Skeletal muscle satellite cell (primary cell): ENCODE results near the gene RALGAPA1.

Experiments used
- H3K27me3 ChIP-seq: 2 replicates; pipeline ENCODE4 v1.7.0; 2013; ENCODE audit warnings: low read length; ENCODE audit not compliant: control insufficient read depth, insufficient read depth
- H3K36me3 ChIP-seq: 2 replicates; pipeline ENCODE4 v1.7.0; 2013; ENCODE audit warnings: mild to moderate bottlenecking, control low read depth, low read length; ENCODE audit not compliant: insufficient read depth
- H3K4me1 ChIP-seq: 2 replicates; pipeline ENCODE4 v1.7.0; 2013; ENCODE audit warnings: low read length; ENCODE audit not compliant: control insufficient read depth, insufficient read depth
- H3K4me2 ChIP-seq: 2 replicates; pipeline ENCODE4 v1.7.0; 2013; ENCODE audit warnings: mild to moderate bottlenecking, low read length
- H3K4me3 ChIP-seq: 2 replicates; pipeline ENCODE4 v1.7.0; 2013; ENCODE audit warnings: low read length
- H3K9ac ChIP-seq: 2 replicates; pipeline ENCODE4 v1.7.0; 2013; ENCODE audit warnings: mild to moderate bottlenecking, low read depth, low read length, moderate library complexity
- H3K9me3 ChIP-seq: replicated peaks from 2 replicates; pipeline ENCODE4 v1.7.0; 2013; ENCODE audit warnings: mild to moderate bottlenecking, control low read depth, low read length

Gene RALGAPA1

GRCh38 chr14:35553808-35554207 is 255.3 kb downstream of the RALGAPA1 start:
- Histone ChIP-seq H3K9ac (no peak overlapping the region), H3K4me2 (no peak overlapping the region), H3K27me3 (no peaks in the 10 kb centered on the region), H3K9me3 (no peaks in the 10 kb centered on the region), H3K4me1 (no peaks in the 10 kb centered on the region), H3K36me3 (no peaks in the 10 kb centered on the region), H3K4me3 (no peak overlapping the region)

GRCh38 chr14:35551081-35551480 is 258.0 kb downstream of the RALGAPA1 start:
- H3K4me2 ChIP-seq = no peak overlapping the region
- no peaks in the 10 kb centered on the region for H3K36me3 ChIP-seq
- no peaks in the 10 kb centered on the region for H3K4me1 ChIP-seq
- no peaks in the 10 kb centered on the region for H3K9me3 ChIP-seq
- H3K9ac ChIP-seq = no peak overlapping the region
- H3K27me3 ChIP-seq = no peaks in the 10 kb centered on the region
- H3K4me3 ChIP-seq = no peak overlapping the region

GRCh38 chr14:35549551-35549950 is 259.5 kb downstream of the RALGAPA1 start:
- H3K9me3 ChIP-seq = no peaks in the 10 kb centered on the region
- no peaks in the 10 kb centered on the region for H3K36me3 ChIP-seq
- no peak overlapping the region for H3K4me2 ChIP-seq
- H3K9ac ChIP-seq = no peak overlapping the region
- no peaks in the 10 kb centered on the region for H3K27me3 ChIP-seq
- H3K4me3 ChIP-seq = no peak overlapping the region
- no peaks in the 10 kb centered on the region for H3K4me1 ChIP-seq

- Histone ChIP-seq H3K9ac (no peak overlapping the region), H3K4me1 (no peaks in the 10 kb centered on the region), H3K9me3 (no peaks in the 10 kb centered on the region), H3K4me3 (no peak overlapping the region), H3K4me2 (no peak overlapping the region), H3K36me3 (no peaks in the 10 kb centered on the region), H3K27me3 (no peaks in the 10 kb centered on the region)
Observed at GRCh38 chr14:35543006-35543405, 266.1 kb downstream of the RALGAPA1 start.

GRCh38 chr14:35539969-35540368 is 269.1 kb downstream of the RALGAPA1 start:
- Histone ChIP-seq H3K9ac (no peak overlapping the region), H3K27me3 (peaks cover 12% of the 10 kb centered on the region), H3K4me2 (no peak overlapping the region), H3K4me1 (peaks cover 7% of the 10 kb centered on the region), H3K9me3 (no peaks in the 10 kb centered on the region), H3K36me3 (no peaks in the 10 kb centered on the region), H3K4me3 (no peak overlapping the region)

- H3K4me3 ChIP-seq = peak overlapping the region; percentile 82
- H3K9me3 ChIP-seq = no peaks in the 10 kb centered on the region
- no peak overlapping the region for H3K9ac ChIP-seq
- no peaks in the 10 kb centered on the region for H3K36me3 ChIP-seq
- peaks cover 27% of the 10 kb centered on the region for H3K4me1 ChIP-seq
- peak overlapping the region; percentile 100 for H3K4me2 ChIP-seq
- peaks cover 55% of the 10 kb centered on the region for H3K27me3 ChIP-seq
Observed at GRCh38 chr14:35535483-35536112, 273.5 kb downstream of the RALGAPA1 start.

- Histone ChIP-seq H3K9me3 (no peaks in the 10 kb centered on the region), H3K36me3 (no peaks in the 10 kb centered on the region), H3K4me2 (peak overlapping the region; percentile 100), H3K4me3 (peak overlapping the region; percentile 82), H3K27me3 (peaks cover 61% of the 10 kb centered on the region), H3K4me1 (peaks cover 27% of the 10 kb centered on the region), H3K9ac (no peak overlapping the region)
Observed at GRCh38 chr14:35534873-35535482, 274.1 kb downstream of the RALGAPA1 start.

- Histone ChIP-seq H3K4me1 (peaks cover 27% of the 10 kb centered on the region), H3K27me3 (peaks cover 67% of the 10 kb centered on the region), H3K36me3 (no peaks in the 10 kb centered on the region), H3K9me3 (no peaks in the 10 kb centered on the region), H3K4me2 (peak overlapping the region; percentile 100), H3K4me3 (peak overlapping the region; percentile 82), H3K9ac (no peak overlapping the region)
Observed at GRCh38 chr14:35534208-35534872, 274.8 kb downstream of the RALGAPA1 start.

GRCh38 chr14:35533357-35534207 is 275.5 kb downstream of the RALGAPA1 start, which contains the start of gene INSM2:
Gene INSM2, plus strand, starts transcription at chr14:35534164. Its CDS starts 89 bp downstream, at chr14:35534253.
- no peaks in the 10 kb centered on the region for H3K9me3 ChIP-seq
- H3K4me2 ChIP-seq = peak within 1 kb of the TSS; percentile 100
- H3K27me3 ChIP-seq = peaks cover 74% of the 10 kb centered on the region
- no peak within 1 kb of the TSS for H3K9ac ChIP-seq
- peak within 1 kb of the TSS; percentile 82 for H3K4me3 ChIP-seq
- H3K36me3 ChIP-seq = no peaks in the 10 kb centered on the region
- peaks cover 27% of the 10 kb centered on the region for H3K4me1 ChIP-seq

- Histone ChIP-seq H3K9me3 (no peaks in the 10 kb centered on the region), H3K9ac (no peak overlapping the region), H3K36me3 (no peaks in the 10 kb centered on the region), H3K4me2 (peak overlapping the region; percentile 100), H3K4me3 (peak overlapping the region; percentile 82), H3K27me3 (peaks cover 78% of the 10 kb centered on the region), H3K4me1 (peaks cover 27% of the 10 kb centered on the region)
Observed at GRCh38 chr14:35532783-35533356, 276.2 kb downstream of the RALGAPA1 start.
